GM18508 (cell line): ENCODE results near the gene SH2B2.

Source experiments
- ATAC-seq: cut with Tn5 transposase; IDR thresholded peaks from one replicate; pipeline ENCODE4 v1.9.1; 2021; ENCODE audit warnings: moderate number of reproducible peaks; ENCODE audit not compliant: insufficient read depth, unreplicated experiment

Gene SH2B2

GRCh38 chr7:102286237-102287110 lies at the start of gene SH2B2:
SH2B2 (plus strand) TSS chr7:102286868; CDS start chr7:102300551, 13,683 bp downstream.
- no peak for ATAC-seq

GRCh38 chr7:102239206-102239820 lies 47.4 kb upstream of the SH2B2 start:
- ATAC-seq = no peak

DNA sequence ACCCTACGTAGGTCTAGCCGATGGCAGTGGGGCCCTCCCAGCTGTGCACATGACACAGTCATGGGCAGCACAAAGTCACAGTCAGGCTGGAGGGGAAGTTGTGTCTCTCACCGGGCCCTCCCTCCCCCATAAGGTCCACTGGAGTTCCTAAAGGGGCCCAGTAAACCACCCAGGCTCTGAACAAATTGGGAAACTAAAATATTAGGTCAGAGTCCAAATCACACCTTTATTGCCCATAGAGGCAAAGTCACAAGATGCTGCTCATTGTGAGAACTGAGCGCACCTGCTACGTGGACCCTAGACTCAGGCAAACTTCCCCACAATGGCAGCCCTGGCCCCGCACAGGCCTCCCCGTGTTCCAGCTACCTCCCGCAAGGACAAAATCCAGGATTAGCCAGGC lies 45.2 kb upstream of the SH2B2 start:
- no peak for ATAC-seq

GRCh38 chr7:102244601-102245000 lies 42.1 kb upstream of the SH2B2 start:
- no peak for ATAC-seq

- ATAC-seq = no peak
These were observed 38.6 kb upstream of the SH2B2 start for GRCh38 chr7:102248081-102248455.

DNA sequence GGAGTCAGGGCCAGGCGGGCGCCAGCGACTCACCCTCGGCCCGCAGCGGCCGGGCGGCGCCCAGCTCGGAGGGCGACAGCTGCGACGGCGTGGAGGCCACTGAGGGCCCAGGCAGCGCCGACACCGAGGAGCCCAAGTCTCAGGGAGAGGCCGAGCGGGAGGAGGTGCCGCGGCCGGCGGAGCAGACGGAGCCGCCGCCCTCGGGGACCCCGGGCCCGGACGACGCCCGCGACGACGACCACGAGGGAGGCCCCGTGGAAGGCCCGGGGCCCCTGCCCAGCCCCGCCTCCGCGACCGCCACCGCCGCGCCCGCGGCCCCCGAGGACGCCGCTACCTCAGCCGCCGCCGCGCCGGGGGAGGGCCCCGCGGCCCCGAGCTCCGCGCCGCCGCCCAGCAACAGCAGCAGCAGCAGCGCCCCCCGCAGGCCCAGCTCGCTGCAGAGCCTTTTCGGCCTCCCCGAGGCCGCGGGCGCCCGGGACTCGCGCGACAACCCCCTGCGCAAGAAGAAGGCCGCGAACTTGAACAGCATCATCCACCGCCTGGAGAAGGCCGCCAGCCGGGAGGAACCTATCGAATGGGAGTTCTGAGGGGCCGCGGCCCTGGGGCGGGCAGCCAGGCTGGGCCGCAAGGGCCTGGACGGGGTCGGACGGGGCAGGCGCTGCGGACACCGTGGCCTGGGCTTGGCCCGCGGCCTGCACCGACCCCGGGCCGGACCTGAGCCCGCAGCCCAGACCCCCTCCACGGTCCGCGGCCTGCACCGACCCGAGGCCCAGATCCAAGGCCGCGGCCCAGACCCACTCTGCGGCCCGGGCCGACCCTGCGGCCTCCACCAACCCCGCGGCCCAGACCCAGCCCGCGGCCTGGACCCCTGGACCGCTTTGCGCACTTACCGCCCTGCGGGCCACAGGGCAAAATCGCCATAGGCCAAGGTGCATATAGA lies 37.9 kb upstream of the SH2B2 start:
- no peak for ATAC-seq

- ATAC-seq = no peak
These were observed 34.9 kb upstream of the SH2B2 start for GRCh38 chr7:102251531-102252365.

DNA sequence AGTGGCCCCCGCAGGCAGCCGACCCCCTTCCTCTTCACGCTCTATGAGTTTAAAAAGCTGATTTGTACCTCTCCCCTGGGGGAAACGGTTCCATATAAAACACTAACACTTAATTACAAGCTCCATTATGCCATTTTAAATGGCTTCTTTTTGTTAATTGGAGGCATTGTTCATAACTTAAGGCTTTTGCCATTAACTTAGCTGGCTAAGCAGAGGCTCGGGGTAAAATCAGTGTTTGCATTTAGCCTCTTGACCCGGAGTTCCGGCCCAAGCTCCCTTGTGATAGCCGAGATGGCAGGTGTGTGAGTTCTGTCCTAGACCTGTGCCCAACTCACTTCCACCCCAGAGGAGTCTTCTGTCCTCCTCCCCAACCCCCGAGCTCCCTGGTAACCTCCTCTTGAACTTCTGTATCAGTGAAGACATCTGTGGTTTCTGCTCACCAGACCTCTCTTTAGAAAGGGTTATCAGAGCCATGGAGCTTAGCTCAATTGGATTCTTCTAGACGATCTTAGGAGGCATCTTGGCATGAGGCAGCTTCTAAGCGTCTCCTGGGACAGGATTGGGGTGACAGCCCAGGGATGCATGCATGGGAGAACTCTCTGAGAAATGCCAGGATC lies 34.2 kb upstream of the SH2B2 start:
- no peak for ATAC-seq

DNA sequence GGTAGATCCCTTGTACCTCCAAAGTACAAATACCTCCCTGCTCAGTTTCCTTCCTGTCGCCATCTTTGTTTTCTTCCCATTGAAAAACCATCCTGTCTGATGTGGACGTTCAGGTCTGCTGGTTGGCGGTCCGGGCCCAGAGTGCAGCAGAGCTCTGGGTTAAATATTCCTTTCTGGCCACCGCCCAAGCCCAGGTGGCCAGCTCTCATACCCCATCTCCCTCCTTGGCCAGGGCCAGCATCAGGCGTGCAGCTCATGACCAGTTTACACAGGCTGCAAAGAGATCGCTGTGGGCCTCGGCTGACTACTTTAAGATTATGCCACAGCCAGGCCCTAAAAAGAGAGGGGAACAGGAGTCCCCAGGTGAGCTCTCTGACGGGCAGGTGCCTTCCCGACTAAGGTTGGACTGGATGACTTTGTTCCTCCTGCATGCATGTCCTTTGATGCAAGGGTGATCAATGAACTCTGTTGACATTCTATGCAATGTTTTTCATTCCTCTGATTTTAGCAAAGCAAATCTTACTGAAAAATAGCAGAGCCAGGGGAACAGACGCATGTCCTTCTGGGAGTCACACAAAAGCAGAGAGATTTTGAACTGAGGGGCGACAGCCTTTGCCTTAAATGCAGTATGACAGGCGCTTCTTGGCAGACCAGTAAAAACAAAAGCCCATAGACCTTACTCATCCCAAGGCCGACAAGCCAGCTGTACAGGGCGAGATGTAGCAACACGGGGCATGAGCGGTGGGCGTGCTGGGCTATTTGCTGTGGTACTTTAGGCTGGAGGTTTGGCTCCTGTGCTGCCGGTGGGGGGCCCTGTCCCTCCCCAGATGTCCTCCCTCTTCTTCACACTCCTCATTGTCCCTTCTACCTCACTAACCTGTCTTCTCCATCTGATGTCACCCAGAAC lies 33.3 kb upstream of the SH2B2 start:
- ATAC-seq = no peak

- ATAC-seq = no peak
These were observed 32.7 kb upstream of the SH2B2 start for GRCh38 chr7:102253973-102254370.

DNA sequence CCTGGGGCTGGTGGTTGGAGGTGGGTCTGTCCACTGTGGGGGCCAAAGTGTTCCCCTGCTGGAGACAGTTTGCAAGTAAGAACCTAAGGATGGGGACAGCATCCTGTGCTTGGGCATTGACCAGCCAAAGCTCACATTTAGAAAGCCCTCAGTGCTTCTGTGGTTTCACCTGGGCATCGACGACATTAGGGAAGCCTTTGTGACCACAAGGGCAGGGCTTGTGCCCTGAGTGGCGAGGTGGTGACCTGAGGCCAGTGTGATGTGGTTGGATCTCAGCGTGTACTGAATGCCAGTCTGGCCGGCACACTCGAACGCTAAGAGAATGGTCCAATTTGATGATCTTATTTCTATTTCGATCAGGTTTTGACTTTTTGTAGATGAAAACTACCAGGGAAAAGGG lies 32.1 kb upstream of the SH2B2 start:
- ATAC-seq = no peak

- ATAC-seq = no peak
These were observed 31.2 kb upstream of the SH2B2 start for GRCh38 chr7:102255501-102255900.

DNA sequence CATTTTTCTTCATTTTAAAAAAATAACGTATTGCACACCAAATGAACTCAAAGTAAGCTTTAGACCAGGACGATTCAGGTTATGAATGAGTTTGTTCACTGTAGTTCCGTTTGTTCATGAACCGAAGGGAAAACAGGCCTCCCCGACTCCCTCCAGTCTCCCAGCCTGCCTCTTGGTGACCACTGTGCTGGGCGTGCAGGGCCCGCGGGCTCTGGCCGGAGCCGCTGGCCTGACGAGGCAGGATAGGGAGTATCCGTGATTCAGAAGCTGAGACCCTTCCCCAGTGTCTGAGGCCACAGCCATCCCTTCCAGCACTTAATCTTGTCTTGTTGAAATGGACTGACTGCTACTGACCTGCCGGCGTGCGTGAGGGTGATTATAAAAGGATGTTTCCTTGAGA lies 30.8 kb upstream of the SH2B2 start:
- no peak for ATAC-seq

DNA sequence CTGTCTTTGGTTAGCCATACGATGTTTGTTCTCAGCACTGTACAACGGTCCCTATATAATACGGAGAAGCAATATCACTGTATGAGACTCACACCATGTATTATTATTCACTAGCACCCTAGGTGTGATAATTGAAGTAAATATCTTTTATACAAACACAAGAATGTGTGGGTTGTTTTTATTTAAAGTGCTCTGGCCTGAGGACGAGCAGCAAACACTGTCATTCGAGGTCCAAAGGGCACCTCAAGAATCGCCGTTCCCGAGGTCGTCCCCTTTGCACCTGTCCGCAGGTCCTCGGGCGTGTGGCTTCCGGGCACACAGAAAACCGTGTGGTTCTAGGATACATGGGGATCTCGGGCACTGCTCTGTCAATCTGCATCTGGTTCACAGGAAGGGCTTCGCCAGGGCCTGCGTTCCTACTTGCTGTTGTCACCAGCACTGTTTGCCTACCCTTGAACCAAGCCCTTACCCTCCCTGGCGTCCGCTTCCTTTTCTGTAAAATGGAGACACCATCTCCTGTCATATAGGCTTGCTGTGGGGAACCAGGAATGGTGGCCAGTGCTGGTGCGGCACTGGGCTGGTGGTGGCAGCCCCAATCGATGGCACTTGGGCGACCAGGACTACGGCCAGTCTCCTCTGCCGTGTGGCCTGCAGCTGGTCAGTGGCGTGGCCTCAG lies 28.5 kb upstream of the SH2B2 start:
- ATAC-seq = no peak

DNA sequence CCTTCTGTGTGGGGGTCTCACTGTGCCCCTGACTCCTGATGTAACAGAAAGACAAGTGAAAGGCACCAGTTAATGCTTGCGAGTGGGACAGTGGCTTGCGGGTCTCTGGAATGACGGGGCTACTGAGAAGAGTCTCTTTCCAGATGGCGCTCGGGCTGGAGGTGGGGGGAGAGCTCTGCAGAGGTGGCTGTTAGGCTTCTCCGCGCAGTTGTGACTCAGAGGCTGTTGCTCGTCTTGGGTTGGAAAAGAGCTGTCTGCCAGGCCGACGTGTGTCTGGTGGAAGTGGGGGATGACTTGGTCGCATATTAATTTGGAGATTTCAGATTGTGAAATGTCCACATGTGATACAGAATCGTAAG lies 27.9 kb upstream of the SH2B2 start:
- no peak for ATAC-seq

GRCh38 chr7:102260856-102261255 lies 25.8 kb upstream of the SH2B2 start:
- no peak for ATAC-seq

- ATAC-seq = no peak
These were observed 25.2 kb upstream of the SH2B2 start for GRCh38 chr7:102261451-102261850.

DNA sequence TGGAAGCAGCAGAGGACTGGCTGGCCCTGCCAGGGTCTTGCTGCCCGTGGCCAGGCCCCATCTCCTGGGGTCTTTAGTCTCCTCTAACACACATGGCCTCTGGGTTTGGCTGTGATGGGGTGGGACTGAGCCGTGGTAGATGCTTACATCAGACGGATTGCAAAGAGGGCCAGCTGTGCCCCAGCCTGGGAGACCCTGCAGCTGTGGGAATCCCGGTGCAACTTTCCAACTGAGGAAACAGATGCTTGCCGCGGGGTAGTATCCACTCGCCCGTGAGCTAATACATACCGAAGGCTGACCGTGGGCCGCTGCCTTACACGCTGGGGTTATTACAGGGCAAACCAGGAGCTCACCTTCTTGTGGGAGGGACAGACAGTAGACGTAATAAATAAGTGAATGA lies 24.1 kb upstream of the SH2B2 start:
- no peak for ATAC-seq
